Neutrophil (primary cell): ENCODE data around the gene NDUFB3.

Experiments used
- H3K27ac ChIP-seq: fragments of 200-600 bp; sonication (generic); 2 replicates; pipeline ENCODE4 v1.5.1; 2016; ENCODE audit warnings: mild to moderate bottlenecking, moderate library complexity
- H3K27me3 ChIP-seq: fragments of 200-600 bp; sonication (generic); 2 replicates; pipeline ENCODE4 v1.6.0; 2016; ENCODE audit warnings: mild to moderate bottlenecking
- H3K36me3 ChIP-seq: fragments of 200-600 bp; sonication (generic); 2 replicates; pipeline ENCODE4 v1.5.1; 2017
- H3K4me1 ChIP-seq, 2 experiments: fragments of 200-600 bp in 1 of 2; sonication (generic) in 1 of 2; 1 replicate in 1 of 2; 2 replicates in 1 of 2; pipeline versions ENCODE4 v1.5.1 to v1.6.1; 2013 to 2016; ENCODE audit warnings: low read depth in 1 of 2, low read length in 1 of 2, mild to moderate bottlenecking in 1 of 2, moderate library complexity in 1 of 2; ENCODE audit not compliant: control insufficient read depth in 1 of 2, insufficient read depth in 1 of 2
- H3K4me3 ChIP-seq, 2 experiments: fragments of 200-600 bp in 1 of 2; sonication (generic) in 1 of 2; 1 replicate in 1 of 2; 2 replicates in 1 of 2; pipeline ENCODE4 v1.5.1; 2013 to 2016; ENCODE audit warnings: low read depth in 1 of 2, low read length in 1 of 2, mild to moderate bottlenecking in 1 of 2, moderate library complexity in 1 of 2
- H3K9me3 ChIP-seq: fragments of 200-600 bp; sonication (generic); 2 replicates; pipeline ENCODE4 v1.5.1; 2016
- CTCF ChIP-seq: fragments of 200-600 bp; sonication (generic); IDR thresholded peaks from 2 replicates; pipeline ENCODE4 v1.5.1; 2016; ENCODE audit warnings: antibody characterized with exemption

NDUFB3 gene

GRCh38 chr2:201128033-201128432, 56.2 kb downstream of the NDUFB3 start:
- Histone ChIP-seq H3K4me3 (peak overlapping the region; percentile 84 to 98), H3K27ac (peak overlapping the region; percentile 99), H3K9me3 (no peaks in the 10 kb centered on the region), H3K36me3 (peaks cover 45% of the 10 kb centered on the region), H3K4me1 (peaks cover 97 to 98% of the 10 kb centered on the region in 2 experiments), H3K27me3 (no peaks in the 10 kb centered on the region)
- TF ChIP-seq CTCF: no peak

GRCh38 chr2:201128933-201129505, 57.2 kb downstream of the NDUFB3 start:
- TF ChIP-seq CTCF: no peak
- Histone ChIP-seq H3K9me3 (no peaks in the 10 kb centered on the region), H3K27me3 (no peaks in the 10 kb centered on the region), H3K4me3 (peak overlapping the region; percentile 84 to 98), H3K36me3 (peaks cover 45% of the 10 kb centered on the region), H3K4me1 (peaks cover 92% of the 10 kb centered on the region in 2 experiments), H3K27ac (peak overlapping the region; percentile 99)

- peak overlapping the region; percentile 99 for H3K27ac ChIP-seq
- H3K36me3 ChIP-seq: peaks cover 60% of the 10 kb centered on the region
- H3K9me3 ChIP-seq: no peaks in the 10 kb centered on the region
- no peak for TF ChIP-seq CTCF
- H3K4me1 ChIP-seq: peaks cover 75 to 76% of the 10 kb centered on the region in 2 experiments
- no peaks in the 10 kb centered on the region for H3K27me3 ChIP-seq
- peak overlapping the region; percentile 15 to 20 for H3K4me3 ChIP-seq
Observed at GRCh38 chr2:201130524-201131186, 58.9 kb downstream of the NDUFB3 start.

- no peak for TF ChIP-seq CTCF
- Histone ChIP-seq H3K4me3 (peak overlapping the region; percentile 13 to 23), H3K27me3 (no peaks in the 10 kb centered on the region), H3K9me3 (no peaks in the 10 kb centered on the region), H3K36me3 (peaks cover 79% of the 10 kb centered on the region), H3K27ac (peak overlapping the region; percentile 99), H3K4me1 (peaks cover 57 to 58% of the 10 kb centered on the region in 2 experiments)
Observed at GRCh38 chr2:201132518-201132917, 60.7 kb downstream of the NDUFB3 start.
